Activated CD8-positive, alpha-beta memory T cell treated with anti-CD3 and anti-CD28 coated beads, Interleukin-2, amount 50 U/mL, for 24 hours (primary cell): ENCODE data around the gene PLCXD1.
"Not testable (repeated sequence)": the region's sequence is repeated elsewhere in the genome, so short reads cannot be mapped to it uniquely, and the experiment has no call there.

ENCODE experiments used
- DNase-seq: peaks from one replicate; pipeline ENCODE4 v3.0.0-alpha.2; 2020; ENCODE audit errors: extremely low read depth

PLCXD1 gene

DNA sequence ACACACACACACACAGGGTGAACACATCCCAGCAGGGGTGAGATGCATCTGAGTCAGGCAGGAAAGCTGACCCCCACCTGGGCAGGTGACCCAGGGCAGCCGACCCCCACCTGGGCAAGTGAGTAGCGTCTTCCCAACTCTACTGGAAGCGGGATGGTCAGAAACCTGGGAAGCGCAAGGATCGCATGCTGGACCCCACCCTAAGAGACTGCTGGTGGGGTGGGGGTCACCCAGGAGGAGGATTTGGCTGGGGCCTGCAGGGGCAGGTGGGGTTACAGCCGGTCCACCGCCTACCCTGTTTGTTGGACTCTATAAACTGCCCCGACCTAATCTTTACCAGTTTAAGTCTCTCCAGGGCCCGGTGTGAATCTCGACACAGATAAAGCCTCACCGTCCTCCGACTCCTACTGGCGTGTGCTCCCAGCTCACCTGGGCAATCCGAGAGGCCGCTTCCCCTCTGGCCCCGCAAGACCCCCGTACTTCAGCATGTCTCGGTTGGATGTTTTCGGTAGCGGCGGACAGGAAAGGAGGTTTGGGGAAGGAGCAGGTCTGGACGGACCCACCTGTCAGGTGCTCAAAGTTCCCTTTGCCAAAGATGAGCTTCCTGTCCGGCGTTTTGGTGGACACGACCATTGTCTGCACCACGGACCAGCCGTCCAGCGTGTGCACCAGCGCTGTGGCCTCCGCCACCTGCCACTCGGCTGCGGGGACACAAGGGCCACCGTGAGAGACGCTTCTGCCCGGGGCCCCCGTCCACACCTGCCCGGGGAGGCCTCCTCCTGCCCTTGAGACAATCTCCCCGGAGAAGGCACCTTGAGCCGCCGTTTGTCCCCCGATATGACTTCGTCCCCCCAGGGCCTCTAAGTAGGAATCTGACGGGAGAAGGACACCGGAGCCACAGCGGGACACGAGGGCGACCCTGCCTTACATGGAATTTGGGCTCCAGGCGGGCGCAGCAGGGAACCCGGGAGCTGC, 35.5 kb downstream of the PLCXD1 start:
- no peak for DNase-seq

DNA sequence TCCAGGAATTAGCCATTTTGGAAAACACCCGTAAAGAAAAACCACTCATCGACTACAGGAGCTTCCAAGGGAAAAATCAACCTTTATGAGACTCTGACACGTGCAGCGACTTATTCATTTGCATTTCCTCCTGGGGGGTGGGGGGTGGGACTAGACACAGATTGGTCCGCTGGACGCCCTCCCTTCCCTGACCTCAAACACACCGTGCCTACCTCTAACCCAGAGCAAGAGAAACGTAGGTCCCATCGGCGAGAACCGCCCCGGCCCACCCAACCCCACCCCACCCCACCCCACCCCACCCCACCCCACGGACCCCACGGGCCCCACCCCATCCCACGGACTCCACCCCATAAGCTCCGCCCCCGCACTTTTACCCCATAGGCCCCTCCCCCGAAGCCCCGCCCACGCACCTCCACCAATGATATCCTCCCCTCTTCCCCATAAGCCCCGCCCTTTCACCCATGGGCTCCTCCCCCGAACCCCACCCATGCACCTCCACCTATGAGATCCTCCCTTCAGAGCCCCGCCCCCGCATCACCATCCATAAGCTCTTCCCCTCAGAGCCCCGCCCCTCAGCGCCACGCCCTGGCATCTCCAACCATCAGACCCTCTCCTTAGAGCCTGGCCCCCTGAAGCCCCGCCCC, 36.4 kb downstream of the PLCXD1 start:
- DNase-seq, result no peak

DNA sequence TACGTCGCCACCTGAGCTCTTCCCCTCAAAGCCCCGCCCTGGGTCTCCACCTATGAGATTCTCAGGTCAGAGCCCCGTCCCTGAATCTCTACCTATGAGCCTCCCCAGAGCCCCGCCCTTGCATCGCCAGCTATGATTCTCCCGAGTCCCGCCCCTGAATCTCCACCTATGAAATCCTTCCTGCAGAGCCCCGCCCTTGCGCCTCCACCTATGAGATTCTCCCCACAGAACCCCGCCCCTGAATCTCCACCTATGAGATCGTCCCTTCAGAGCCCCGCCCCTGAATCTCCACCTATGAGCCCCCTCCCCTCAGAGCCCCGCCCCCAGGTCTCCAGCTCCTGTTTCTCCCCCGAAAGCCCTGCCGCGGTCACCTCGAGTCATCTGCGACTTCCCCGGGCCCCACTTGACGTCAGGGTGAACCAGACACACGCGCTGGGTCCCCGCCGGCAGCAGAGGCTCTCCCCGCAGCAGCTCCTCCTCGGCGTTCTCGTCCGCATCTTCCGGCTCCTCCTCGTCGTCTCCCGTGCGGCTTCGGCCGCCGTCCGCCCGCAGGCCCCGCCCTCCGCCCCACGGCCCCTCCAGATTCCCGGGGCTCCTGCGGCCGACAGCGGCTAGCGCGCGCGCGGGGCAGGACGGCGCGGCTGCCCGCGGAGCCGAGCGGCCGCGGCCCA, 37.0 kb downstream of the PLCXD1 start:
- DNase-seq, result peak; percentile 98

DNA sequence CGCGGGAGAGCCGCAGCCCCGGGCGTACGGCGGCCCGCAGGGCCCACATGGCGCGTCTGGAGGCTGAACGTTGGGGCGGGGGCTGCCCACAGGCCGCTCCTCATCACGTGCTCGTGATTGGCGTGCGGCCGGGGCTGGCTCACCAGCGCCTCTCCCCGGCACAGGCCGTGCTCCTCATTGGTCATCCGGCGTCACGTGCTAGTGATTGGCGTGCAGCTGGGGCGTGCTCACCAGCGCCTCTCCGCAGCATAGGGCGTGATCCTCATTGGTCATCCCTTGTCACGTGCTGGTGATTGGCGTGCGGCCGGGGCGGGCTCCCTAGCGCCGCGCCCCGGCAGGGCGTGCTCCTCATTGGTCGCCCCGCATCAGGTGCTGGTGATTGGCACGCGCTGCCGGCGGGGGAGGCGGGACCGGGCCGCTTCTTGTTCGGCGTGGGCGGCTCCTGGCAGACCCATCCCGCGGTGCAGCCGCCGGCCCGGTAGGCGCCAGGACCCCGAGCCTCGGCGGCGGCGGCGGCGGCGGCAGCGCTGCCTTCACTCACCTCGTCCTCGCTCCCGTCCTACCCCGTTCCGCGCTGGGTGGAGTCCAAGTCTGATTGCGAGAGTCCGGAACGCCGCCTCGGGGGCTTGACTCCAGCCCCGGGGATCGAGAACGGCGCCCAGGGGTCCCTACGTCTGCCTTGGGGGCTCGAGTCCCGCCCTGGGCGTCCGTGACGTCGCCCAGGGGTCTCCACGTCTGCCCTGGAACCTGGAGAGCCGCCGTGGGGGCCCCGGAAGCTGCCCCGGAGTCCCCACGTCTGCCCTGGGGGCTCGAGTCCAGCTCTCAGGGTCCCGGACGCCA, 37.8 kb downstream of the PLCXD1 start, which contains the start of gene GTPBP6:
Gene GTPBP6, minus strand, starts transcription at position 58 of the 840 bp plus-strand sequence. Its CDS starts 9 bp downstream, at position 49.
- peak; percentile 98 for DNase-seq

DNA sequence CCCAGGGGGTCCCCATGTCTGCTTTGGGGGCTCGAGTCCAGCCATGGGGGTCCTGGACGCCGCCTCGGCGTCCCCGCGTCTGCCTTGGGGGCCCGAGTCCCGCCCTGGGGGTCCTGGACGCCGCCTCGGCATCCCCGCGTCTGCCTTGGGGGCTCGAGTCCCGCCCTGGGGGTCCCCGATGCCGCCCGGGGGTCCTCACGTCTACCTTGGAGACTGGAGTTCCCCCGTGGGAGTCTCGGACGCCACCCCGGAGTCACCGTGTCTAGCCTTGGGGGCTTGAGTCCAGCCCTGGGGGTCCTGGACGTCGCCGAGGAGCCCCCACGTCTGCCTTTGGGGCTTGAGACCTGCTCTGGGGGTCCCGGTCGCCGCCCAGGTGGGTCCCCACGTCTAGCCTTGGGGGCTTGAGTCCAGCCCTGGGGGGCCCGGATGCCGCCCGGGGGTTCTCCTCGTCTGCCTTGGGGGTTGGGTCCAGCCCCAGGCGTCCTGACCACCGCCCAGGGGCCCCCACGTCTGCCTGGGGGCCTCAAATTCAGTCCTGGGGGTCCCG, 38.5 kb downstream of the PLCXD1 start:
- no peak for DNase-seq

DNA sequence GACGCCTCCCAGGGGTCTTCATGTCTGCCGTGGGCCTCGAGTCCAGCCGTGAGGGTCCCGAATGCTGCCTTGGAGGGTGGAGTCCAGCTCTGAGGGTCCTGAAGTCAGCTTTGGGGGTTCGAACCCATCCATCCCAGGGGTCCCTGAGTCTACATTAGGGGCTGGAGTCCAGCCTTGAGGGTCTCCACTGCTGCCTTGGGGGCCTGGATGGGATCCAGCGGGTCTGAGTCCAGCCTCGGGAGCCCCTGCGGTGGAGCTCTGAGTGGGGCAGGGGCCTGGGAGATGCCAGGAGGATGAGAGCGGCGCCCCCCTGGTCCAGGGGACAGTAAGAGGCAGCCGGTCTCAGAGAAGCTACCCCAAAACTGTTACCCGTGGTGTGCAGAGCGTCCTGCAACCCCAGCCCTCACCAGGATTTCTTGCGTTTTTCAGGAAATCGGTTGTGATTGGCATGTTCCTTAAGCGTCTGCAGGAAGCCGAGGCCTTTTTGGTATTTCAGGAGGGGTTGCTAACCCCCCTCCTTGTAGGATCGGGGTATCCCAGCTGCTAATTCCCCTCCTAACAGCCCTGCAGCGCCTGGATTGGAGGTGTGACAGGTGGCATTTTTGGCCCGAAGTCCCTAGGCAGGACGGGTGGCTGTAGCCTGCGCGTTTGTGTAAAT, 39.1 kb downstream of the PLCXD1 start:
- no peak for DNase-seq

DNA sequence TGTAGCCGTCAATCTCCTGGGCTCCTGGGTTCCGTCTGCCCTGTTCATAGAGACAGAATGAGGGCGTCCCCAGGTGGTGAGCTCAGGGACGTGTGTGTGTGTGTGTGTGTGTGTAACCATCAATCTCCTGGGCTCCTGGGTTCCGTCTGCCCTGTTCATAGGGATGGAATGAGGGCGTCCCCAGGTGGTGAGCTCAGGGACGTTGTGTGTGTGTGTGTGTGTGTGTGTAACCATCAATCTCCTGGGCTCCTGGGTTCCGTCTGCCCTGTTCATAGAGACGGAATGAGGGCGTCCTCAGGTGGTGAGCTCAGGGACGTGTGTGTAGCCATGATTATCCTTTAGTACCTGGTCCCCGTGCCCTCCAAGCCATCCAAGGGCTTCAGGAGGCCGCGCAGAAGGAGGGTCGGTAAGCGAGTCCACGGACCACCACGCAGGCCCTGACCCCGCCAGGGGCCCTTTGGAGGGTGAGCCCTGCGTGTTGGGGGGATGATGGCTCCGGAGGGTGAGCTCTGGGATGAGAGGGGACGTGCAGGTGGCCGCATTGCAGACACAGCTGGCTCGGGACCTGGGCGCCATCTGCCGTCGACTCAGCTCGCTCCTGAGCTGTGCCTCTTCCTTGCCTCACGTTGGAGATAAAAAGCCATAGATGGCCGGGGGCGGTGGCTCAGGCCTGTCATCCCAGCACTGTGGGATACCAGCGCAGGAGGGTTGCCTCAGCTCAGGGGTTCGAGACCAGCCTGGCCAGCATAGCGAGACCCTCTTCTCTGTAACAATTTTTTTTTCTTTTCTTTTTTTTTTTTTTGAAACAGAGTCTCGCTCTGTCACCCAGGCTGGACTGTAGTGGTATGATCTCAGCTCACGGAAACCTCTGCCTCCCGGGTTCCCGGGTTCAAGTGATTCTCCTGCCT, 42.8 kb downstream of the PLCXD1 start:
- DNase-seq, result no peak

DNA sequence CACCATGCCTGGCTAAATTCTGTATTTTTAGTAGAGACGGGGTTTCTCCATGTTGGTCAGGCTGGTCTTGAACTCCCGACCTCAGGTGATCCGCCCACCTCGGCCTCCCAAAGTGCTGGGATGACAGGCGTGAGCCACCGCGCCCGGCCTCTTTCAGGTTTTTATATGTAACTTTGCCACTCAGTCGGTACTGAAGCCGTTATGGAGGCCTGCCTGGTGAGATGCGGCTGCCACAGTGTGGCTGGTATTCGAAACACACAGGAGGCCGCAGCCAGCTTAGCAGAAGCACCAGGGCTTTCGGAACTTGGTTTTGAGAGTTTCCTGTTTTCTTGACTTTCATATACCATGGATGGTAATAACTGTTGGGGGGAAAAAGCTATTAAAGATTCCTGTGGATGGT, 43.5 kb downstream of the PLCXD1 start:
- not testable (repeated sequence) for DNase-seq

DNA sequence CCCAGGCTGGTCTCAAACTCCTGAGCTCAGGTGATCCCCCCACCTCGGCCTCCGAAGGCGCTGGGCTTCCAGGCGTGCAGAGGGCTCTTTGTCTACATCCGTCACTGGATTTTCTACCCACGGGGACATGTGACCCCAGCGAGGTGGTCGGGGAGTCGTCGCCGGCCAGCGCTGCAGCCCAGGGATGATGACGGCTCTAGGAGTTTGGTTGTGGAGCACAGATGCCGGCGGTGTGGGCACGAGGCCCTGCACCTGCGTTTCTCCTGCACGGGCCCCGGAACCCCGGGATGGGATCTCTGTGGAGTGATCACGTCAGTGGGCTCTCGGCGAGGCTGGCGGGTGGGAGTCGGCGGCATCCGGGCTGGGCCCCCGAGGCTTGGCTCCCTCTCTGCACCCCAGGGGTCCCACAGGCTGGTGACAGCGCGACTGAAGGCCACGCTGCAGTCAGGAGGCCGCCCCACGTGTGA, 46.5 kb downstream of the PLCXD1 start:
- no peak for DNase-seq

DNA sequence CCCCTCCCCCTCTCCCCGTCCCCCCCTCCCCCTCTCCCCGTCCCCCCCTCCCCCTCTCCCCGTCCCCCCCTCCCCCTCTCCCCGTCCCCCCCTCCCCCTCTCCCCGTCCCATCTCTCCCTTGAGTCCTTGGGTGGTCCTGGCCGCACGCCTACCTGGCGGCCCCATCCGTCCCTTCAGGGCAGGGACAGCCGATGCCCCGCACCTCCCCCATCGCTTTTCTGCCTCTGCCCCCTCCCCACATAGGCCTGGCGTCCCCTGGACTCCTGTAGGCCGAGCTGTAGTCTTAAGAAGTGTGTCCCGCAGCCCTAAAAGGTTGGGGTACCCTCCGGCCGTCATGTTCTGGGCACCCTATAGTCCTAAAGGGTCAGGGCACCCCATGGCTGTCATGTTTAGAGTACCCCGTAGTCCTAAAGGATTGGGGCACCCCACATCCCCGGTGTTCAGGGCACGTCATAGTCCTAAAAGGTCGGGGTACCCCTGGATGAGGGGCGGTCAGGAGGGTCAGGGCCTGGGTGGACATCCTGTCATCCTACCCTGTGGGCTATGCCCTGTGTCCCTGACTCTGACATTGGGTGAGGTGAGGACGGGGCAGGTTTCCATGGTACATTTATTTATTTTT, 48.2 kb downstream of the PLCXD1 start:
- no peak for DNase-seq

DNA sequence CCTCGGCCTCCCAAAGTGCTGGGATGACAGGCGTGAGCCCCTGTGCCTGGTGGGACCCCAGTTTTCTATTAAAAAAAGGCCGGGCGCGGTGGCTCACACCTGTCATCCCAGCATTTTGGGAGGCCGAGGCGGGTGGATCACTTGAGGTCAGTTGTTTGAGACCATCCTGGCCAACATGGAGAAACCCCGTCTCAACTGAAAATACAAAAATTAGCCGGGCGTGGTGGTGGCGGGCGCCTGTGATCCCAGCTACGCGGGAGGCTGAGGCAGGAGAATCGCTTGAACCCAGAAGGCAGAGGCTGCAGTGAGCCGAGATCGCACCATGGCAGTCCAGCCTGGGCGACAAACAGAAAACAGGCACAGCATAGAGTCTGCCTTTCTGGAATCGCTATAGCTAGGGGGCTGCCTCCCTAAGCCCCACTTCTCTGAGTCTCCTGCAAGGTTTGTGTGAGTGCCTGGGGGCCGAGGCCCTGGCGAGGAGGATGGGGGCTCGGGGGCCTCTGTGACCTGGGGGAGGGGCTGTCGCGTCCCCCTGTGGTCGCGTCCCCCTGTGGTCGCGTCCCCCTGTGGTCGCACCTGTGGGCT, 49.1 kb downstream of the PLCXD1 start:
- DNase-seq, result not testable (repeated sequence)

DNA sequence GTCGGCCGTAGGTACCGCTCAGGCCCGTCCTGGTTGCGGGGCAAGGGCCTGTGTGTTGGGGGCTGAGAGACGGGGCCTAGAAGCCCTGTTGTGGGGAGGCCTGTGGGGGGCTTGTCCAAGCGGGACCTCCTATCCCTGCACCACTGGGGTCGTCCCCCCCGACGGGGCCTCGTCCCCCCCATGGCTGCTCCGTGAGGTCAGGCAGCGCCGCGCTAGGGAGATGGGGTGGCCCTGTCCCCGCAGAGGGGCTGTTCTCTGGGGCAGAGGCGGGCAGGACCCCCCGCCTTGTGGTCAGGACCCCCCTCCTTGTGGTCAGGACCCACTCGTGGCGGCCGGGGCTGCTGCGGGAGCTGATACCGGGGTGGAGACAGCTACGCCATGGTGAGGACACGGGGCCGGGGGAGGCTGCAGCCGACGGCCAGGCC, 49.6 kb downstream of the PLCXD1 start:
- no peak for DNase-seq

DNA sequence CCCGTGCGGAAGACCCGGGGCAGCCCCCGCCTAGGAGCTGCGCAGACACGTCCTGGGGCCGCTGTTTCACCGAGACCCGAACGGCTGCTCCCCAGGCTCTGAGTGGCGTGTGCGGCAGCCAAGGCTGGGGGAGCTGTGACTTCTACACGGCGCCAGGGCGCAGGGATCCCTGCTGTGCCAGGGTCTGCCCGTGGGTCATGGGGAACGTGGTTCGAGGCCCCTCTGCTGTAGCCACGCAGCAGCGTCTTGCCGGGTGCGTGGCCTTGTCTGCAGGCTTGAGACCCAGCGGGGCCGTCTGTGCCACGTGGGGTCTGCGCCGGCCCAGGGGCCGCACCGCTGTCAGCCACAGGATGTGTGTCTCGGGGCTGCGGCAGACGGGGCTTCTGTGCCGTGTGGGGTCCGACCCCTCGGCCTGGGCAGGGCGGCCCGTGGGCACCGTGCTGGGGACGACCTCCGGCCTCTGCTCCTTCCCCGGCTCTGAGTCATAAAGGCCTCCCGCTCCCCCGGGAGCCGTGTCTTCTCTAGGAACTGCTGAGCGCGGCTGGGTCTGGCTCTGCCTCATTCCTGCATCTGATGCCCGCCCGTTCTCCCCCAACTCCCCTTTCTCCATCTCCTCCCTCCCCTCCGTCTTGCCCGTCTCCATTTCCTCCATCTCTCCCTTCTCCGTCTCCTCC, 50.1 kb downstream of the PLCXD1 start:
- DNase-seq, result no peak

DNA sequence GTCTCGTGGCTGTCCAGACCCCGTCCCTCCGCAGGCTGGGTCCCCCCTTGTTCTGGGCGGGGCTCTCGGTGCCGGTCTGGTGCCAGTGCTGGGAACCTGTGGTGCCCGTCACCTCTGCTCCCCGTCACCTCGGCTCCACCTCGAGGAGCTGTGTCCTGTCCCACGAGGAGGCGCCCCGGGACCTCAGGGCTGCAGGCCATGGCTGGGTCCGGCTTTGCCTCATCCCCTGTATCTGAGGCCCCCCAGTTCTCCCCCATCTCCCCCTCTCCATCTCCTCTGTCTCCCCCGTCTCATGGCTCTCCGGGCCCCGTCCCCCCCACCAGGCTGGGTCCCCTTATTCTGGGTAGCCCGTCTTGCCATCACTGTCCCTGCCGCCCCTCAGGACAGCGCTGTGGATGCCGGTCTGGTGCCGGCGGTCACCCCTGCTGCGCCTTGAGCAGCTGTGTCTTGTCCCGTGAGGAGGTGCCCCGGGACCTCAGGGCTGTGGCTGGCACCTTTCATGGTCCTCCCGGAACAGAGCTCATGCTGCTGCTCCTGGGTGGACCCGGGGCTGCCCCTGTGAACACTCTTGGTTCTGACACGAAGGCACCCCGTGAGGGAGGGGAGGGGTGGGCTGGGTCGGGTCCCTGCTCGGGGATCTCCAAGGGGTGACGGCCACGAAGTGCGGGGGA, 50.8 kb downstream of the PLCXD1 start:
- no peak for DNase-seq

DNA sequence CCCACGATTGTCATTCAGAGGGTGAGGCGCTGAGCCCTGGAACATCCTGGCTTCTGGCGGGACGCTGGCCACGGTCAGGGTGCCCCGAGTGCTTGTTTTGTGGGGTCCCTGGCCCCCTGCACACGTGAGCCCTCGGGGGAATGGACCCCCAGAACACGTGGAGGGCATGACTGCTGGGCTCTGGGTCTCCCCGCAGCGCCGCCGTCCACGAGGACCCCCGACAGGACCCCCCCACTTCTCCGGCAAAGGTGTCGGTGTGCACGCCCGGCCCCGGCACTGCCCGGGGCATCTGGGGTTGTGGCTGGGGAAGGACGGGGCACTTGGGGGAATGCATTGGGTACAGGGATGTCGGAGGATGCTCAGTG, 51.3 kb downstream of the PLCXD1 start:
- no peak for DNase-seq

DNA sequence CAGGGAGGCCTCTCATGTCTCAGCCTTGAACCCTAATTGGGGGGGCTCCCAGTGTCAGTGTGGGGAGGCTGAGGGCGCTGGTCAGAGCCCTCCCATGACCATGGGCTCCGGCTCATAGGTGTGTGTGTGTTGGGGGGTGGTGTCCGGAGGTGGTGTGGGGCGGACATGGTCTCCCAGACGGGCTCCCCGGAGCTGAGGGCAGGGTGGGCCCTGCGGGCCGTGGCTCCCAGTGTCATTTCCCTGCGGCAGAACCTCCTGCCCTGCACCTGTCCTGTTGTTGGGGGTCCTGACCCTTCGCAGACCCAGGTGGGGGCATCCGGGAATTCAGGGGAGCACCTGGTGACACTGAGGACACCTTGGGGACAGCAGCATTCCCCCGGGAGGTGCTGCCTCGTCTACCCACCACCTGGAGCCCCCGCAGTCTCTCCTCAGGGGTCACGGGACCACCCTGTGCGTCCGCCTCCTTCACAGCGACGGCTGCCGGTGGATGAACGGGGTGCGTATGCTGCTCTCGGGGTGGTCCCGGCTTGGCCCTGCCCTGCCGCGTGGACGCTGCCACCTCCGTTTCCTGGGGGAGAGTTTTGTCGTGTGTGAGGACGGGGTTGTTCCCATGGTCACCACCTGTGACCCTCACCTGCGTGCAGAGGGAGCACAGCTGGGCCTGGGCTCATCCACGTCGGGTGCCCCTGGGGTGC, 51.9 kb downstream of the PLCXD1 start:
- no peak for DNase-seq
